Ramos (cell line): Measurements from ENCODE around the gene EPHA4.
"Not testable (repeated sequence)": the region's sequence is repeated elsewhere in the genome, so short reads cannot be mapped to it uniquely, and the experiment has no call there.

Experiments used
- in situ Hi-C: fragments of 300-500 bp; cut with MboI; formaldehyde crosslinking; loops from one replicate; pipeline ENCODE4 v1.14.3; 2022; ENCODE audit warnings: low sequenced_read_pairs; ENCODE audit not compliant: unreplicated experiment

Gene EPHA4

DNA sequence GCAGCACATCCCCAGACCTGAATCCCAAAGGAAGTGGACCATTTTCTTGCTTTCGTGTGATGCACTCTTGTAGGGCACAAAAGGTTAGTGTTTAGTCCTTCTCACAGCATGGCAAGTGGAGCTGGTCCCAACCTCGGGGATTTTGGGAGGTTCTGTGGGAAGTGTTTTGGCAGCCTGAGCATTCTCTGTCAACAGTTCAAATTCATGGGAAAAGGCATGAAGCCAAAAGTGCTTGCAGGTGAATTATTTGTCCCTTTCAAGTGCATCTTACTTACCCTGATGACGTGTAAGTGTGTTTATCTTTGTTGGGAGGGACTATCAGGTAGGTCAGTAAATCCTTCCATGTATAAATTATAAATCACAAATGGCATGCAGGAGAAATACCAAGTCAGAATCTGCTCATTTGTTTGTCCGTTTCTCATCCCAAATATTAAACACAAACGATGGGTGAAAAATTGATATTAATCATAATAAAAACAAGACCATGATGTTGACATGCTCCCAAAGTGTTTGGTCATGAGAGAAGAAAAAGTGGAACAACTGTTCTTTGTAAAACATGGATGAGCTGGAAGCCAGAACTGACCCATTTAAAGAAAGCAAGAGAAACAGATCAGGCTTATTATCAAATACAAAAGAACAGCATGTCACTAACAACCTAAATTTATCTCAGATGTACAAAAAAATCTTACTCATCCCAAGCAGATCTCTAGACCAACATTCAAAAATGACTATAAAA, 57.6 kb downstream of the EPHA4 start:
- in situ Hi-C loops: no loop called here

DNA sequence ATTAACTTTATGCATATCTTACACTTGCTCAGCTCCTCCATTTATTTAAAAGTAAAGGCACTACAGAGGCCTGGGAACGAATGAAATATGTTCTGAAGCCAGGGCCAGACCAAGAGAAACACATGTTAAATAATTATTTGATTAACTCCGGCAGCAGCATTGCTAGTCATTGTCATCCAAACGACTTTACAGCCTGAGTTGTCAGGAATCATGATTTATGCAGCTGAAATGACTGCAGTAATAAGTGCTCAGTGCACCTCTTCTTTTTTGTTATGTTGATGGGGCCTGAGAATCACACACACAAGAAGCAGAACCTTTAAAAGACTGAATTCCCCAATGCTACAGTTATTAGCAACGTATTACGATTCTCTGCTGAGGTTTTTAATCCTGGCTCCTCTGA, 58.9 kb downstream of the EPHA4 start:
- in situ Hi-C loops: no loop called here

DNA sequence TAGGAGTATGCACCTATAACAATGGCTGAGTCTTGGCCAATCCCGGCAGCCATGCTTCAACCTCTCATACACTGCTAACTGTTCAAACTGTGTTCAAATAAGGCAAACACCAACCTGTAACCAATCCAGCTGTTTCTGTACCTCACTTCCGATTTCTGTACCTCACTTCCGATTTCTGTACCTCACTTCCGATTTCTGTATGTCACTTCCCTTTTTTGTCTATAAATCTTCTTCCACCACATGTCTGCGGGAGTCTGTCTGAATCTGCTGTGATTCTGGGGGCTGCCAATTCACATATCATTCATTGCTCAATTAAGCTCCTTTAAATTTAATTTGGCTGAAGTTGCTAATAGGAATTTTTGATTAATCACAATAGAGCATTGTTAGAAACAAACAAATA, 60.8 kb downstream of the EPHA4 start:
- in situ Hi-C loops: not testable (repeated sequence)

DNA sequence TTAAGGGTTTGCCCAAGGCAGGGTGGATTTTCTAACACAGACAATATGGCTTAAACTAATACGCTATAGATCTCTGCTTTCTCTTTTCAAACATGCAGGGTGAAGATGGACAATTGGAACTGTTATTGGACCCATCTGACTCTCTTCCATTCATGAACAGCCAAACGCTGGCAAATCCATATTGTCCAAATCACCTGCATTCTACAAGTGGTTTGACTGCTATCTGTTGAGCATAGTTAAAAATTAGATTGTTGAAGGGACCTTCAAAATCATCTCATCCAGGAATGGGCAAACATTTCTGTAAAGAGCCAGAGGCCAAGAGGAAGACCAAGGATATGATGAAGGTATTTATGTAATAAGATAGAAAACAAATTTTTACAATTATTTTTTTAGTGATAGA, 65.6 kb downstream of the EPHA4 start:
- in situ Hi-C loops: no loop called here

DNA sequence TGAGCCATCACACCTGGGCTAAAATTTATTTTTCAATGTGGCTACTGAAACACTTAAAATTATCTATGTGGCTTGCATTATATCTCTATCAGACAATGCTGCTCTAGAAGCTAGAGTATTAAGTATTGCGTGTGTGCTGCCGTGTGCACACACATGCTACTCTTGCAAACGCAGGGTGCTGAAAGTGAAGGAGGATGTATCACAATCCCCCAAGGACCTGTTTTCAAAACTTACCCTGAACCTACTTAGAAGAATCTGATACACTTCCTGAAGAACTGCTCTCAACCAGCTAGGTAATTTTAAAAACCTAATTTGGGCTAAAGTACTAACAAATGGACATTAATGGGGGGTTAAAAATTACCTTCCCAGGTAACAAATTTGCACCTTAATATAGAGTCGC, 66.5 kb downstream of the EPHA4 start:
- in situ Hi-C loops: no loop called here

DNA sequence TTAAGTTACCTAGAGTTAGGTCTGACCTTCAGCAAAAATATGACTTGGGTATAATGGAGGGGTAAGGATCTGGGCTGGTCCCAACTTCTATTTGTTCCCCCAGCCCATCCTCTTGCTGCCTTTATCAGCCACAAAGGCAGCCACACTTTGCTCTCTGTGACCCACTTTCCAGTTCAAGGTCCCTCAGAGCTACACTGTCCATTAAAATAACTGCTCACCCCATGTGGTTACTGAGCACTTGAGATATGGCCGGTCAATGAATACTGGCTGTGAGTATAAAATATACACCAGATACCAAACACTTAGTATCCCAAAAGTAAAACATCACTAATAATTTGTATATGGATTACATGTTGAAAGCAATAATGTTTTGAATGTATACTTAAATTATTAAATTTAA, 67.2 kb downstream of the EPHA4 start:
- in situ Hi-C loops: no loop called here

DNA sequence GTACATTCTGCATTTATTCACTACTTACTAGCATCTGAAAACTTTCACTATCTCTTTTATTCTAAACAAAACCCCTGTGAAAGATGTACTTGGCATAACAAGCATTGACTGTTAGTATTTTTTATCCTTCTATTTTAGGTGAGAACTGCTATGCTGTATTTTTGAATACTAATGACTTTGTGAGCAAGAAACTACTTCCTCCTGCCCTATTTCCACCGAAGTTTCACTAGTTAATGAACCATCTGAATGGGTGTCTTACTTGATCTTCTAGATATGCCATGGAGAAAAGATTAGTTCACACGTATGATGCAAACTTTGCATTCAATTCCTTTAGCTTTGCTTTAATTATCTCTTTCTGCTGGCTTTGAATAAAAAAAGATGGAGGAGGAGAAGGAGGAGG, 68.1 kb downstream of the EPHA4 start:
- in situ Hi-C loops: no loop called here

DNA sequence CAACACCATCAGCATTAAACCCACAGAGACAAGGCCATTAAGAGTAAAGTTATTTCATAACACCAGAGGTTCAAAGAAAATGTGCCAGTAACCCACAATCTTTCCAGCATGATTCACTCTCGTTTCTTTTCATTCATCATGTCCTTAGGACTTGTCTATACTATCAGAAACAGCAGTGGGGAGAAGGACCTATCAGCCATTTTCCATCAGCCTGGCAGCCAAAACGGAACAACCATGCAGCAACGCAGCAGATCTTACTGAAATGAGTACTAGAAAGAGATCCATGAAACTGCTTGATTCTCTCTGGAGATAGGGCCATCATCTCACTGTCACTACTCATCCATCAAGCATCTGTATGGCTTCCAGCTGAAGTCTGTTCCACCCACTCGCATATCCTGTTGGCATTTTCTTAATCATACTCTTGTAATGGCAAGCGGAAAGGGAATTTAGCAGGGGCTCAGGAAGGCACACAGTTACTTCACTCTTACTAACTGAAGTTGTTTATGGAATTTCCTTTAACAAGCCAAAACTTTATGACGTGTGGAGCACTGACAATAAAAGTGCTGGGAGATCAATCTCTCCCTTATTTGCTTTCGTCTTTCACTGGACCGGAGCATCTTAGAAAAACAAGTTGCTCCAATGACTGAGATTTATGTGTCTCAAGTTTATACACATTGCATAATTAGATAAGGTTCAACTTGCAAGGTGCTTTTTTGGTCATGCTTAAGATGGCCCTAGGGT, 69.7 kb downstream of the EPHA4 start:
- in situ Hi-C loops: no loop called here

DNA sequence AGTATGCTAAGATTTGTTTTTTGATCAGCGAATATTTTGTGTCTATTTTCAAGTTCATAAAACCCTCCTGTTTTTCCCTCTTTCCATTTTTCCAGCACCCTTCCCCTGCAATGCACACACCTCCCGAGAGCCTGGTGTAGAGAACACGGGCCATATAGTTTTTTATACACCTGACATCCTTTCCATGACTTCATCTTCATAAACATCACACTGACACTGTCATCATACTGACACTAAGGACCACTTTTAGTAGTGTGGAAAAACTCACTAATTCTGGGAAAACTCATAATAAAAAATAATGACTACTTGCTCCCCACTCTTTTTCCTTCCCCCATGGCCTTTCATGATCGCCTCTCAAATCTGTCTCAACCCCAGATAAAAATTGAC, 70.2 kb downstream of the EPHA4 start:
- in situ Hi-C loops: no loop called here

DNA sequence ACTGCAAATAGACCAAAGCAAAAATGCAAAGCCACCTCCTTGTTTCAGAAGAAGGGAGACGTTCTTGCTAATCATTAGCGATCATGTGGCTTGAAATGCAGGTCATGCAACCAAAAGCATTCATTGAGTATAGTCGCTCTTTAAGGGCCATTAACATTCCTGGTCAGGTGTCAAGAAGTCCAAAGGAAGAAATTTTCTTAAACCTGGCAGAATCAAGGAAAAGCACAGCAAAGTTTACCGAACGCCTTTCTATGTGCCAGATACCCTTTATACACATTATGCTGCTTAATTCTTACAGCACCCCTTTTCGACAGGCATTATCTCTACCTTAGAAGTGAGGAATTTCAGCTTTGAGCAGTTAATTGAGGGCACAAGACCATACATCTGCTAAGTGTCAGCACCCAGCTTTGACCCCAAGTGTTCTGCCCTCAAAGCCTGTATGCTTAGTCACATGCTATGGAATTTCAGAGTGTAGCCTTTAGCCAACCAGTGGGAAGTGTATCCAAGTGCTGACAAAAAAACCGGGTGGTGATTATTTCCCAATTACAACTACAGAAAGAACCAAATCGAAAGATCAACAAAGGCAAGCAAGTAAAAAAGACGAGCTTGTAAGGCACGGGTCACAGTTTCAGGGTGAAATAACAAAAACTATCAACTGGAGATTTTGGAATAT, 70.8 kb downstream of the EPHA4 start:
- in situ Hi-C loops: no loop called here

DNA sequence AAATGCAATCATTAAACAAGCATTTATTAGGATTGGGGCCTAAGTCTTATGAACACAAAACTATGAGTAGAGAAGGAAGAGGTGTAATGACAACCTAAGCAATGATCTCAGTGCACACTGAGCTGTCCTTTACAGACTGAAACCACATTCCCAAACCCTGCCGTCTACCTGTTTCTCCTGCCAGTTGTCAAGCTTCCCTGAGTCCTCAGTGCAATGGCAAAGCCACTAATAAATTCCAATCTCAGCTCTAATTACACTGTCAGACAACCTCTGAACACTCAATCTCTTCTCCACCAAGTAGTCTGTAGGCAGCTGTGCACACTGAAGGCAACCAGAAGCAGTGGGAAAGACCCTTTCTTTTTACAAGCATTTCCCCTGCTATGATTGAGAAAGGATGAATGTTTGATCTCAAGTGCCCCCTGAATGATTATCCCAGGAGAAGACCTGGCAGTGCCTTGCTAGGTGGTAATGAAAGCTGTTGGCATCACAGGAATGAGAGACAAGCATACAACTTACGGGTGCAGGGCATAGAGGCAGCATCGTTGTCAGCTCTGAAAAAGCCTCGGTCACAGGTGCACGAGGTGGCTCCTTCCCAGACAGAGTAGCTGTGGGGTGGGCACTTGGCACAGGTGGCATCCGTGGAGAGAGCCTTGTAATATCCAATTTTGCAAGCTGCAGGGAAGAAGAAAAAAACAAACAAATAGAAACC, 71.4 kb downstream of the EPHA4 start:
- in situ Hi-C loops: no loop called here

DNA sequence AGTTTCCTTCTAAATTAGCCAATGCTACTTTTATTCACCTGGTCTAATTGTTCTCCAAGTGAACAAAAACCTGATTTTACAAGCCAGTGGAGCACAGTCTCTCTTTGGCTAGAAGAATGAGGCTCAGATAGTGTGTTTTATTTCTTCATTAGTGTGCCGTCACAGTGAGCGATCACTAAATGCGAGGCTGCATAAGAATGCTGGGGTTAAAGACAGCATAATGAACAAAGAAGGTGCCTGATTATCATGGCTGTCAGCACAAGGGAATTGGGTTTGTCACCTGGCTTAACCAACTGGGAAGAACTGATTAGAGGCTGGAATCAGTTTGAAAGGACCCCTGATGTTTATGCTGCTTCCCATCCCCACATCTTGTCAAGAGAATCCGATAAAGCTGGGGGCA, 76.4 kb downstream of the EPHA4 start:
- in situ Hi-C loops: no loop called here

DNA sequence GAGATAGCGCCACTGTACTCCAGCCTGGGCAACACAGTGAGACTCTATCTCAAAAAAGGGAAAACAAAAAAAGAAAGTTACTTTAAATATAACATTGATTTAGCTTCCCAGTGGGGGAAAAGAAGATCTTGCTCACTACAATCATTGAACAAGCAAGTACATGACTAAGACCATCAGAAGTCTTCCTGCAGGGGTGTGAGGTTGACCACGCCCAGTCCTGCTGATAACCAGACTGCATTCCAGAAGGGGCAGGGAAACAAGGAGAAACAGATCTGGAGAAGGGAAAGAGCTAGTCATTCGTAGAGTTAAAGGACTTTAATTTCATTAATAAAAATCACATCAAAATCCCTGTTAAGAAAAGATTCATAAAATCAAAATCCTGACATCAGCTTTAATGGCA, 77.5 kb downstream of the EPHA4 start:
- in situ Hi-C loops: no loop called here

DNA sequence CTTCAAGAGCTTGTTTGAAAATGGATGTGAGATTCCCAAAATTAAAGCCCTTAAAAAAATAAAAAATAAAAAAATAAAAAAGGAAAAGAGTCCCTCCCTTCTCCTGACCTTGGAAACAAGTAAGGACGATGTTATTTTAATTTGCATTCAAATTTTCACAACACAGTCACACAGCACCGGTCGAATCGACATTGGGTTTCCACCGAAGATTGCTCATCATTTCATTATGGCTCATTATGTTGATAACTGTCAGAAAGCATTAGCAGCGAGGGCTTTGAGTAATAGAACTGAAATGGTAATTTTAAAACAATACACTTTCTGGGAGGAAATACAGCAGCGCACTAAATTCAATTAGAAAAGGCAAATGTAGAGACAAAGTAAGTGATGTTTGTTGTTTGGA, 78.7 kb downstream of the EPHA4 start:
- in situ Hi-C loops: no loop called here

DNA sequence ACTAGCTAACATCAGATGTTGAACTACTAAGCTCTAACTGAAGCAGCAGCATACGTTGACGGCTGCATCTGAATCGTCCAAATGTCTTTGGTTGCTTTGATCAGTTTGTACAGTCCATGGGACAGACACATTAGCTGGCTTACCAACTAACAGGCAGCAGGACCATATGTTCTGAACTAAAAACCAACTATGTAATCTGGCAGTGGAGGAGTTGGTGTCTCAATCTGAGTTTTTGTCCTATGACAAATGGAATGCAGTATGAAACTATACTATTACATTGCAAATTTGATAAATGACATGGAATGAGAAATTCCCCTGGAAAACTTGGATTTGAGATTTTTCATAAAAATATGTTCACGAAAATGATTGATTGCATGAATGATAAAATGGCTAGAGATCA, 79.5 kb downstream of the EPHA4 start:
- in situ Hi-C loops: no loop called here

DNA sequence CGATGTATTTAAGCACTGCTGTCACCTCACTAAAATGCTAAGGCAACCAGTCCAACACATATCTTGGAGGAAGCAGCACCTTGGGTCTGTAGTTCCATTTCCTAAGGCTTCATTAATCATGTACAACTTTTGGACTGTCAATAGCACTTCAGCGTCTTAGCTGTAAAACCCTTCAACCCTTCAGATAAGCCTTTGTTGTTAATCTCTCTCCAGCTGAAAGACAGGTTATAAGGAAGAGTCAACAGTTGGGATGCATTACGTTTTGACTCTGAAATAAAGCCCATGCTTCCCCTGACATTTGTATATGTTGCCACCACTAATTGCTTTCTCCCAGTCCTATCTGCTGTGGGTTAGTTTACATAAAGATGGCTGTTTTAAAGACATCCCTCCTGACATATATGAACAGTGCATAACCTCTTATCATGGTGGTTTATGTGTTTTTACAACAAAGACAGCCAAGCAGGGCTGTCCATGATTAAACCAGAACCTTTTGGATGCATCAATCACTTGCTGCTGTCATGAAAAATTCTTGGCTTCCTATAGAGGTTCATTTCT, 81.5 kb downstream of the EPHA4 start:
- in situ Hi-C loops: no loop called here

DNA sequence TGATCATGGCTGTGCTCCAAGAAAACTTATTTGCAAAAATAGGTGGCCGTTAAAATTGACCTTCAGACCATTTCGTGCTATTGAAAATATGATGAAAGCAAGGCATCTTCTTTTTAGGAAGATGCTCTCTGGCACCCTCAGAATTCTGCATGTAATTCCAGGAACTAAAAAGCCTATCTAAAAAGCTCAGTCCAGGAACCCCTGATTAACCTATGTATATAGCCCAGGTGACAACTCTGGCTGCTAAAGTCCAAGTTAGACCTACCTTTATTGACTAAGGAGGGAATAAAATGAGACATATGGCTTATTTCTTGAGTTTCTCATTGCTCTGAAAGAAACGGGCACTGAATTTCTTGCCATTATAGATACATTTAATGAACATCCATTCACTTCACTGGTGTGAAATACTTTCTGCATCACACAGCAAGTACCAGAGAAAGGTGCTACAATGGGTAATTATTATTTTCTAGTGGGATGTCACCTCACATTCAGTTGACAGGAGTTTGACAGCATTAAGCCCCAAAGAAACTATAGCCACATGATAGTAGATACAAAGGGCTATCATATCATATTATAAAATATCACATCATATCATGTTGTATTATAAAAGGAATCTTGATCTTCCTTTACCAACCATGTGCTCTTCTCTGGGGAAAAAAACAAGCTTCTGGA, 83.8 kb downstream of the EPHA4 start:
- in situ Hi-C loops: no loop called here

DNA sequence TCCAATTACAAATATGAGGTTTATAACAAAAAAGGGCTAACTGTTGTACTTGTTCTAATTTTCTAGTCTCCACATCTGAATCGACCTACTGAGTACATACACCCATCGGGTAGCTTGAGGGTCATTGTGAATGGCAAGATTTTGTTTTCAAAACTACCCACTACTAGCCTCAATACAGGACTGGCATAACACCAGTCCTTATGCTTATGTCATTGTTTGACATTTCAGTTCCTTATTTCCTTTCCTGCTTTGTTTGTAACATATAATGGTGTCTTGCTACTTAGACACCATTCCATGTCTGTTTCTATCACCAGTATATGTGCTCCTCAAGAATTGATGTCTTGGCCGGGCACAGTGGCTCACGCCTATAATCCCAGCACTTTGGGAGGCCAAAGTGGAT, 86.0 kb downstream of the EPHA4 start:
- in situ Hi-C loops: no loop called here

DNA sequence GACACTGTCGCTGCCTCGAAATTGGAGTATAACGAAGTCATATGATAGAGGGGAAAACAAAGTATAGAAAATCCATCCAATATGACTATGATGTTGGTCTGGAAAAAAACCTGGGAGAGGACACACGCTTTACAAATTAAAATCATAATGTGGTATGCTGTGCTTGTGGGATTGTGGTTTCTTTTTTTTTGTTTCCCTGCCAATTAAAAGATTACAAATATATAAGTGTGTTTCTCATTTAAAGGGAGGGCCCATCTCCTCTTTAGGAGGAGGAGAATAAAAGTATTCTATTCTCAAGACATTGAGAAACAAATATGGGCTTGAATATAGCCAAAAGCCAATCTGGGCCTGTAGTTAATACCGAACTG, 86.6 kb downstream of the EPHA4 start:
- in situ Hi-C loops: no loop called here
